NOMO-1 (cell line): ENCODE results near the gene GABRR2.
A peak's percentile ranks its signal among the peaks of the same experiment; 100 is the strongest.

Source experiments
- DNase-seq, 2 experiments: peaks; one replicate each; lab custom pipeline; 2025; ENCODE audit not compliant: unreplicated experiment in 2 of 2; lab: John Stamatoyannopoulos, UW

Gene GABRR2

GRCh38 chr6:89315249-89315885, at the start of gene GABRR2:
TSS of gene GABRR2 (minus strand) at chr6:89315299. CDS start at chr6:89315165, 134 bp downstream.
- DNase-seq, result no peak

- DNase-seq, result no peak
Observed at GRCh38 chr6:89364586-89364985, 49.5 kb upstream of the GABRR2 start.

- DNase-seq, result no peak
Observed at GRCh38 chr6:89361171-89361570, 46.1 kb upstream of the GABRR2 start.

- peak in 1 of 2 experiments; percentile 48 for DNase-seq
Observed at GRCh38 chr6:89360415-89360999, 45.4 kb upstream of the GABRR2 start.

DNA sequence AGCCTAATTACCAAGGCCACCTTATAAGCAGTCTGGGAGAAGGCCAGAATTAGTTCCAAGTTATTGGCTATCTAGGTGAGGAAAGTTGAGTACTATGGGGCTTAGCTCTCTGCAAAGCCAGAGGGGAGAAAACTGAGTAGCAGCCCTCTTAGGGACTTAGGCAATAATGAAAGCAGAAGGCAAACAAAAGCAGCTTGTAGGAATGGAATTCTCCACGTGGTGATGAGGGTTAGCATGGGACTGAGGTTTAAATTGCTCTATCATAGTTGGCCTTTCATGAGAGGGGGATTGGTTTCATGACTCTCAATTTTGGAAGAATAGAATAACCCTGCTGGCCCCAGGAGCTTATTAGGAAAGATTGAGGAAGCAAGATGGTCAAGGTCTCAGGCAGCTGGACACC, 44.5 kb upstream of the GABRR2 start:
- DNase-seq, result peak in 1 of 2 experiments; percentile 16

DNA sequence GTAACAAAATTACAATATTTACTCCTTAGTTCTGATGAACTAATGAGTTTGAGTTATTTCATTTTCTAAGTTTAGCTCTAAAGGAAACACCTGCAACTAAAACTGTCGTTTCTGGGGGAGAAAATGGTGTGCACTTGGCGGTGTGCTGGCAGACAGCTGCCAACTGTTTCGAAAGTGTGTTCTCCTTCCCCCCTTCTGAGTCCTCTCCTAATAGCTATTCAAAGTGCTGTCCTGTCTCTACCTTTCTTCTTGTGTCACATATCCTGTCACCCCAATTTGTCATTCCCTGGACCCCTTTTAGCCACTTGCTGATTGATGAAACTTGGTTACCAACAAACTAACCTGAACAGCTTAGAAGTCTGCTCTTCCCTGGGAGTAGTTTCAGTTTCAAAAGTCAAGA, 42.3 kb upstream of the GABRR2 start:
- DNase-seq, result peak in 1 of 2 experiments; percentile 7

- no peak for DNase-seq
Observed at GRCh38 chr6:89356642-89357170, 41.6 kb upstream of the GABRR2 start.

GRCh38 chr6:89355511-89356194, 40.6 kb upstream of the GABRR2 start:
- no peak for DNase-seq

DNA sequence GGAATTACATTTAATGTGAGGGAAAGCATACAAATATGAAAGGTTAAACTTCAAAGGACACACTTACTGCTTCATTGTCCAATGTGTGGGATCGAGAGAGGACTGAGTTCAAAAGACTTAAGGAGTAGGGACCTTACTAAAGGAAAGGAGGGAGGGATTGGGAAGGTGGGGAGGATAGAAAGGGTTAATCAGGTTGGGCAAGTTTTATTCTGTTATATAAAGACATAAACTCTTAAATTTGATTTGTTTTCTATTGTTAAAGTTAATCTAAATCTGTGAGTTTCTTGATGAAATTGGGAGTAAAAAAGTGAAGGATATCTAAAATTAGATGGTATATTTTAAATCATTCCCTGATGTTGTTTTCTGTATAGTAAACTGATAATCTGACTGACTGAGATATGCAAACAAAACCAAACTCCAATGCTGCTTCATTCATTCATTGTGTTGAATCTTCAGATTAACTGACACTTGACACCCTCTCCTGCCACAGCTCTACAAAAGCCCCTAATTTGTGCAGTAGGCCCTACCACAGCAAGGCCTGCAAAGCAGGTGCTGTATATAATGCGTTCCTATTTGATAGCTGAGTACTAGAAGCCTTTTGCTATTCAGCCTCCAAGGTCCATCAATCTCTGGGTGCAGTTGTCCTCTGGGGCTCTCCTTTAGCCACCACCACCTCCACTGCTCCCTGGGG, 38.7 kb upstream of the GABRR2 start:
- DNase-seq, result no peak

GRCh38 chr6:89353118-89353556, 38.0 kb upstream of the GABRR2 start:
- no peak for DNase-seq

DNA sequence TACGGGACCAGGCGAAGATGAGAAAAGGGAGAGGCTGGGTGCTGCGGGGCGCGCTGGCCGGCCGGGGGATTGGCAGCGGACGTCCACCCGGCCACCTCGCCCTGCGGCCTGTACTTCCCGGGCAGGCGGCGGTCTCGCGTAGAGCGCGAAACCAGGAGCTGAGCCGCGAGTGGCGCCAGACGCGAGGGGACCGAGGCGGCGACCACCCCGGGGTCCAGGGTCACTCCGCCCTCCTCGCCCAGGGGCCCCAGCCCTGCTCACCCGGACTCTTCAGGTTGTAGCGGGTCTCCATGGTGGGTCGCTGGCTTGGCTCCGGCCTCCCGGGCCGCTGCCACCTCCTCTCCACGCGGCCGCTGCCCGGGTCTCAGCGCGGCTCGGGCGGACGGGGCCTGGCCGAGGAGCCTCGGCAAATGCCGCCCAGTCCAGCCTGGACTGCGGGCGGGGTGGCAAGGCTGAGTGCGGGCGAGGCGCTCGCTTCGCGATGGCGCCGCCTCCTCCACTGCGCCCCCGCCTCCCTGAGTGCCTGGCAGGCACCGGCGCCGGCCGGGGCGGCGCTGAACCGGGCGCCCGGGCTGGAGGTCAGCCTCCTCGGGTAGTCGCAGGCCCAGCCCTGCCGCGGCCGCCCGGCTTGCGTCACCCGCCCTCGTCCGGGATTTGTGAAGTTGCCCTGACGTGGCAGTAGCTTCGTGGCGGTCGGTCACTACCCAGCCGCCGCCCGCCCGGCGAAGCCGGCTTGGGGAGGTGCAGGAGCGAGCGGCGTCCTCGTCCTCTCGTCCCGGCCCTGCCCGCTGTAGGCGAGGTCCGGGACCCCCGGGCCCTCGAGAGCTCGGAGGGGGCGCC, 37.4 kb upstream of the GABRR2 start, which contains the start of gene UBE2J1:
UBE2J1 (minus strand) TSS at position 445 of the 840 bp plus-strand sequence; CDS start at position 292, 153 bp downstream.
- DNase-seq, result peak; percentile 83 to 92

- no peak for DNase-seq
Observed at GRCh38 chr6:89351671-89352277, 36.7 kb upstream of the GABRR2 start.

GRCh38 chr6:89350281-89350966, 35.3 kb upstream of the GABRR2 start:
- DNase-seq, result peak; percentile 68 to 96

DNA sequence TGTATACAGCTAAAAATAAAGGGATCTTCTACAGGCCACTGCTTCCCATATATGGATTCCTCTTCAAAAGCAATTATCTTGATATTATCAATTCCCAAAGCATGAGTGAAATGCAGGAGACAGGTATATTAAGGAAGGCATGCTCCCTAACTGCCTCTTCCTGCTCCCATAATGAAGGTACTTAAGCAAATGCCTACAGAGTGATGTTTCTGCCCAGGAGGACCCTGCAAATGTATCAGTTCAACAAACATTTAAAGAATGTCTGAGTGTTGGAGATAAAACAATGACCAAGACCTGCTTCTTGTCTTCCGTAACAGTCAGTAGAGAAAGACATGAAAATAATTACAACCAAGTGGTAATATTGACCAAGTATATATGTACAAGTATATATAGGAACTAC, 33.3 kb upstream of the GABRR2 start:
- no peak for DNase-seq

- no peak for DNase-seq
Observed at GRCh38 chr6:89347825-89348224, 32.7 kb upstream of the GABRR2 start.

- no peak for DNase-seq
Observed at GRCh38 chr6:89346433-89346832, 31.3 kb upstream of the GABRR2 start.

DNA sequence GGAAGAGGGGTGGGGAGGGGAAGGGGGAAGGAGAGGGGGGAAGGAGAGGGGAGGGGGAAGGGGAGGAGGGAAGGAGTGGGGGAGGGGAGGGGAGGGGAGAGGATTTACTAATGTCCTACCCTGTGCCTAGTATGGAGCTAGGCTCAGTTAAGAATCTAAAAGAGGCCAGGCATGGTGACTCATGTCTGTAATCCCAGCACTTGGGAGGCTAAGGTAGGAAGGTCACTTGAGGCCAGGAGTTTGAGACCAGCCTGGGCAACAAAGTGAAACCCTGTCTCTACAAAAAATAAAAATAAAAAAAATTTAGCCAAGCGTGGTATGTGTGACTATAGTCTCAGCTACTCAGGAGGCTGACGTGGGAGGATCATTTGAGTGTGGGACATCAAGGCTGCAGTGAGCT, 24.5 kb upstream of the GABRR2 start:
- DNase-seq, result no peak

GRCh38 chr6:89335164-89335563, 20.1 kb upstream of the GABRR2 start:
- no peak for DNase-seq

DNA sequence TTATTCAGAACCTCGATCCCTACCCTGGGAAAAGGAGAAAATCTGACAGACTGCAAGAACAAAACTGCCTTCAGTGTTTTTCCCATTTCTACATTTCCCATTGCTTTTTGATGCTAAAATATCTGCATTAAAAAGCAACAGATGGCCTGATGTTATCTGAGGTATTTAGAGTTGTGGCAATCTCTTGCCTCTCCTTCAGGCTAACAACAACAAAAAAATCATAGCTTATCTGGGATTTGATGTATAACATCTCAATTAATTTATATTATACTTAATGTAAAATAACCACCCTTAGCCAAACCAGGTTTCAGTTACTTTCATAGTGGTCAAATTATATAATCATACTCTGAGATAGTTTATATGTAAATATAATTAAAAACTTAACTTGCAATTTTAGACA, 15.8 kb upstream of the GABRR2 start:
- DNase-seq, result no peak
